Measurements from ENCODE around the gene SAP130.

The SAP130 gene

GRCh38 chr2:128027801-128028667, at the start of gene SAP130:
TSS of gene SAP130 (minus strand) at chr2:128028059. CDS start at chr2:128026292, 1,767 bp downstream.
- DNase-seq: peak; percentile 96

- no peak for DNase-seq
Observed at GRCh38 chr2:128076461-128077106, 48.7 kb upstream of the SAP130 start.

DNA sequence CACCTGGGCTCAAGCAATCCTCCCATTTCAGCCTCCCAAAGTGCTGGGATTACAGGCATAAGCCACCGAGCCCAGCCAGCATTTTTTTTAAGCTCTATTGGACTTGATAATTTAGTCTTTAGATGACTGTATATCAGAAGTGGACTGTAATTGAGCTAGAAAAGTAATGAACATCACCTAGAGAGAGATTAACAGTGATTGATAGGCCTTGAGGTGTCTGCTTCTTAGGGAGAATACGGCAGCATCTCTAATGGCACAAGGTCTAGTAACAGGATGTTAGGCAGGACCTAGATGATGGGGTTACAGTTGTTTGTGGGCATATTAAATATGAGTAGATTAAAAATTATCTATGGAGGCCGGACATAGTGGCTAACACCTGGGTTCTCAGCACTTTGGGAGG, 45.4 kb upstream of the SAP130 start:
- no peak for DNase-seq

DNA sequence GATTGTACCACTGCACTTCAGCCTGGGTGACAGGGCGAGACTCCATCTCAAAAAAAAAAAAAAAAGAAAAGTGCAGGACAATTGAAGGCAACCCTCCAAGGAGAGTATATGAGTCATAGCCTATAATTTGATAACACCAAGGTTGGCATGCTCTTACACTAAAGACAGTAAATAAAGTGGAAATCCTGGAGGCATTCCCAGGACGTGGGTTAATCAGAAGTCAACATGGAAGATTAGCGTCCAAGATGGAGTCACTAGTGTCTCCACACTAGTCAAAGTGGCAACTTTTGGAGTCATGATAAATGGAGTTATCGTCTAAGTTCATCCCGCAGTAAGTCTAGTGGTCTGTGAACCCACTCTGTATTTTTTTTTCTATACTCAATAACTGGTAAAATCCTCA, 41.9 kb upstream of the SAP130 start:
- DNase-seq: peak; percentile 15

GRCh38 chr2:128064353-128064752, 36.5 kb upstream of the SAP130 start:
- no peak for DNase-seq

DNA sequence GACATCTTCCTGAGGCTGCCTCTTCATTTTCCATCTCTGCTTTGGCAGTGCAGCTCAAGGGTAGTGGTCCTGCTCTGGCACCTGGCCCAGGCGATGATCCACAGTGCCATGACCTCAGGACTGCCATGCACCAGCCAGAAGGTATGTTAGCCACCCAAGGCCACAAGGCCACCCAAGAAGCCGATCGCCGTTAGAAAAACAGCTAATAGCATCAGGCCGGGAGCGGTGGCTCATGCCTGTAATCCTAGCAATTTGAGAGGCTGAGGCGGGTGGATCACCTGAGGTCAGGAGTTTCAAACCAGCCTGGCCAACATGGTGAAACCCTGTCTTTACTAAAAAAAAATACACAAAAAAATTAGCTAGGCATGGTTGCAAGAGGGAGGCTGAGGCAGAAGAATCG, 34.7 kb upstream of the SAP130 start:
- no peak for DNase-seq

GRCh38 chr2:128058114-128058513, 30.3 kb upstream of the SAP130 start:
- no peak for DNase-seq

DNA sequence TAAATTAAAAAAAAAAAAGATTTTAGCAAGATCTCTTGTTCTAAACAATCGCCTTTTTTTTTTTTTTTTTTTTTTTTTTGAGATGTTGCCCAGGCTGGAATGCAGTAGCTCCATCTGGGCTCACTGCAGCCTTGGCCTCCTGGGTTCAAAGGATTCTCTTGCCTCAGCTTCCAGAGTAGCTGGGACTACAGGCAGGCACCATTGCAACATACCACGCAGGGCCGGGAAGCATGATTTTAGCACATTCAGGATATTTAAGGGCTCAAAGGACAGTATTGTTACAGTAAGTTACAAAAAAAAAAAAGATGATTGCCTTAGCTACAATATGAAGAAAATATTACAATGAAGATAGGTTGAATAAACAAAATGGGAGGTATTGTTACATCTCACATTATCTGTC, 29.5 kb upstream of the SAP130 start:
- no peak for DNase-seq

DNA sequence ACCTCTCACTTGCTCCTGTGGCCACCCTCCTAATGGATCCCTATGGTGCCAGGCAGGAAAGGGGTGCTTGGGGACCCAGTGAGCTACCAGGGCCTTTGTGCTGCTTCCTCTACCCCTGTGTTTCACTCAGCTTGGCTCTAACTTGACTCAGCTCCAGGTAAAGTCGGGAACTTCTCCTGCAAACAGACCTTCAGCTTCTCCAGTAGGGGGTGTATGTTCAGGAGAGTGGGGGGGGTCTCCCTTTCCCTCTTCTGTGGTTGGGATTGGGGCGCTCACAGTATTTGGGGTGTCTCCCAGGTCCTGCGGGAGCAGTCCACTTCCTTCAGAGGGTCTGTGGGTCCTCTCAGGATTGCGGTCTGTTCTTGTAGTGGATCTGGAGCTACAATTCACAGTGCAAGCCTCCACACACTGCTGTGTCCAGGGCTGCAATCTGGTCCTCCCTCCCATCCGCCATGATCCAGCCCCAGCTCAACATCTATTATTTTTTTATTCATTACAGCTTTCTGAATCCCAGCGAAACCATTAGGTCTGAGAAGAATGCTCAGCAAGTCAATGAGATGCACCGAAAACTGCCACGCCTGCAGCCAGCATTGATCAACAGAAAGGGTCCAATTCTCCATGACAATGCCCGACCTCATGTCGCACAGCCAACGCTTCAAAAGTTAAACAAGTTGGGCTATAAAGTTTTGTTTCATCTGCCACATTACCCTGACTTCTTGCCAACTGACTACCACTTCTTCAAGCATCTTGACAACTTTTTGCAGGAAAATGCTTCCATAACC, 26.4 kb upstream of the SAP130 start:
- no peak for DNase-seq

DNA sequence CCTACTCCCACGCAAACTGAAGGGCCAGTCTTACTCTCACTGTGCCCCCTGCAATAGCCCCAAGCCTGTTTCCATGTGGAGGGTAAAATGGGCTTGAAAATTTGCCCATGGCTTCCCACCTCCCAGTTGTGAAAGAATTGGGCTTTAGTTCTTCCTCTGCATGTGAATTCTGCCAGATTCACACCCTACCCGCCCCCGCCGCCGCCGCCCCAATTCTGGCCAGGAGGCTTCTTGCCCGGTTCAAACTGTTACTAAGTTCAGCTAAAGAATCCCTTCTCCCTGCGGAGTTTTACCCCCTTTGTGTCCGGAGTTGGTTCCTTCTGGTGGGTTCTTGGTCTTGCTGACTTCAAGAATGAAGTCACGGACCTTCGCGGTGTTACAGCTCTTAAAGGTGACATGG, 25.5 kb upstream of the SAP130 start:
- no peak for DNase-seq

DNA sequence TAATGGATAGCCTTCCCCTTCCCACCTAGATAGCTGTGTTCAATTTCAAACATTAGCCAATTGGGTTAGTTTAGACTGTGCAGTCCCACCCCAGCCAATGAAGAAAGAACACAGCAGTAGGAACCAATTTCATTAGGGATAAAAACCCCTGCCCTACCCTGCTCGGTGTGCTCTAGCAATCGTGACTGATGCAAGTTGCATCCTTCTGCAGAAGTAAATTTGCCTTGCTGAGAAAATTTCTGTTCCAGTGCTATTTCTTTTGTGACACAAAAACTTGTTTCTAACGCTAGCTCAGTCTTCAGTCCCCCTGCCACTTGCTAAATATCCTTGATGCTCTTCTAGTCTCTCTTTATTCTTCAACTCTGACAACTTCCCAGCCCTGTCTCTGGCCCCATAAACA, 15.2 kb upstream of the SAP130 start:
- DNase-seq: no peak

DNA sequence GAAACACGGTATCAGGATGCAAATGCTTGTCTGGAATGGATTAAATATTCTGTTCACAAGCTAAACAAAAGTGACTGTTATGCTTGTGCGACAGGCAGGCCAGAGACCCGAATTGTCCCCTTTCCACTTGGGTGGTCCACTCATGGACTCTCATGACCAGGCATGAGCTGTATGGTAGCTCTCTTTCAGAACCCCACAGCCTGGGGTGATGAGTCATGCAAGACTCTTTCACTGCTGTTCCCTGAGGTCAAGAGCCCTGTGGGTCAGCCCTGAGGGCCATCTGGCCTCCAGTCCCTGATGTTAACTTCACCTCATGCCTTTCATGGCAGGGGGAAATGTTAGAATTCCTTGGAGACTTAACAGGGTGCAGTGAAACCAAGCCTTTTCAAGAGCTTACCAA, 13.7 kb upstream of the SAP130 start:
- DNase-seq: no peak

DNA sequence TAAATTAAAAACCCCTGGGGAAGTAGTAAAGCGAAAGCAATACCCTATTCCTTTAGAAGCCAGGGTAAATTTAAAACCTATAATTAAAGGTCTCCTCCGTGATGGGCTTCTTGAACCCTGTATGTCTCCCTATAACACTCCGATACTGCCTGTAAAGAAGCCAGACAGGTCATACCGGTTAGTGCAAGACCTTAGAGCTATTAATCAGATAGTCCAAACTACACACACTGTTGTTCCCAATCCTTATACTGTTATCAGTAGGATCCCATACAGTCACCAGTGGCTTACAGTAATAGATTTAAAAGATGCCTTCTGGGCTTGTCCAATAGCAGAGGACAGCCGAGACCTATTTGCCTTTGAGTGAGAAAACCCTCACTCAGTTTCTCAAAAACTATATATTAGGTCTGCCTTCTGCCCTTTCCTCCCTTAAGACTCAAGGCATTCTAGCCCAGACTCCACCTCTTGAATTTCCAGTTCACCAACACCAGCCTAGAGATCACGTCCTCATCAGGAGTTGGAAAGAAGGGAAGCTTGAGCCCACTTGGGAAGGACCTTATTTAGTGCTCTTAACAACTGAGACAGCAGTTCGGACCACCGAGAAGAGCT, 12.4 kb upstream of the SAP130 start:
- no peak for DNase-seq

GRCh38 chr2:128039535-128039934, 11.7 kb upstream of the SAP130 start:
- no peak for DNase-seq

DNA sequence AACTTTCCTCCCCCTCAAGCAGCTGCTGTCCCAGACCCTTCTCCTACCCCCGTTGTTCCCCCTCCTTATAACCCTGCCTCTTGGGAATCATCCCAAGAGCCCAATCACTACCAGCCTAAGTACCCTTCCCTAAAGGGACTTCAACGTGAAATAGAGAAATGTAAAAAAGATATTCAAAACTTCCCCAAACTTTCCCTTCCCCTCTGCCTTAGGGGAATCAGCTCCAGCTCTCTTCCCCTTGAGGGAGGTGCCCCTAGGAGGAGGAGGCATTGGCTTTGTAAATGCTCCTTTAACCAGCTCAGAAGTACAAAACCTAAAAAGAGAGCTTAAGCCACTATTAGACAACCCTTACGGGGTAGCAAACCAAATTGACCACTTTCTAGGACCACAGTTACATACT, 10.6 kb upstream of the SAP130 start:
- no peak for DNase-seq

- DNase-seq: no peak
Observed at GRCh38 chr2:128037649-128038048, 9.8 kb upstream of the SAP130 start.

- no peak for DNase-seq
Observed at GRCh38 chr2:128036748-128037607, 9.1 kb upstream of the SAP130 start.

DNA sequence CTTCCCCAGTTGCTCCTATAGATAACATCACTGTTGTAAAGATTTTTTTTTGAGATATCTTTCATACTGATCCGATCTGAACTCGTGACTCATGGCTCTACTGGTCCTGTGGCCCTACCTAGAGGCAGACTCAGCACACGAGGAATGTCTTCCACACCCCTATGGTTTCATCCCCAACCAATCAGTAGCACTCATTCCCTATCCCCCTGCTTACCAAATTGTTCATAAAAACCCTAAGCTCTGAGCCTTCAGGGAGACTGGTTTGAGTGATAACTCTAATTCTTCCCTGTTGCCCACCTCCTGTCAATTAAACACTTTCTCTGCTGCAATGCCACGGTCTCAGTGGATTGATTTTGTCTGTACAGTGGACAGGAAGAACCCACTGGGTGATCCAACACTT, 4.2 kb upstream of the SAP130 start:
- peak; percentile 28 for DNase-seq

DNA sequence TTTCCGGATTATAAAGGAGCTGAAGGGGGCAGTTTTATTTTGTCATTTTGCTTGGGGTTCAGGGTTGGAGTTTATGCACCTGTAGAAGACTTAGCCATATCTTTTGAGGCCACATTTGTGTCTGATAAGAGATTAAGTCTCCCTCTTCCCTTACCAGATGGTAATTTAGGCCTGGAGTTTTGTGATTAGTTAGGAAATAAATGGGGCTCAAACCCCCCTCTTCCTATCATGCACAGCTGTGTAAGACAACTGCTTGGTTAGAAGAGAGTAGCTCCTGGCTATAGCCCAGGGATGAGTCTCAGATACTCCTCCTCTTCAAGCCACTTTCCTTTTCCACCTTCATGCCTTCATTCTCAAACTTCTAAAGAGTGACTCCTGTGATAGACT, 802 bp upstream of the SAP130 start:
- DNase-seq: no peak

- DNase-seq: peak; percentile 99
Observed at GRCh38 chr2:128027278-128027800, 520 bp downstream of the SAP130 start.

- DNase-seq: peak; percentile 8
Observed at GRCh38 chr2:128026448-128027277, 1.2 kb downstream of the SAP130 start.

Measured in EL (cell line).